Measurements from ENCODE around the gene SLC7A4. TPM values are rescaled to one million over a fixed set of nuclear protein-coding genes. Genes with fewer than 3 reads are reported as not detected.

The SLC7A4 gene
- total RNA-seq, 1 experiment from 2014 or later: not detected

DNA sequence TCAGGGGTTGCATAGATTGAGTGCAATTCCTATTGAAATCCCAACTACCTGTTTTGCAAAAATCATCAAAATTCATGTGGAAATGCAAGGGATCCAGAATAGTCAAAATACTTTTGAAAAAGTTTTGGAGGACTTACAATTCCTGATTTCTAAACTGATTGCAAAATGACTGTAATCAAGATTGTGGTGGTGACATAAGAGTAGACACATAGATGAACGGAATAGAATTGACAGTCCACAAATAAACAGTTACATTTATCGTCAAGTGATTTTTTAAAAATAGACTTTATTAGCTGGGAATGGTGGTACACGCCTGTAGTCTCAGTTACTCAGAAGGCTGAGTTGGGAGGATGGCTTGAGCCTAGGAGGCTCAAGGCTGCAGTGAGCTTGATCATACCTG is 2.6 kb upstream of the SLC7A4 start:
- DNase-seq (ENCODE audit: low read depth, low spot score) (no peak), ATAC-seq (no peak)
- Histone ChIP-seq H3K79me2 (ENCODE audit: insufficient read depth, low read length) (no peaks in the 10 kb centered on the region), H3K9me3 (ENCODE audit: control insufficient read depth in 1 of 2, insufficient read depth in 1 of 2, low read depth in 1 of 2, low read length in 2 of 2) (no peaks in the 10 kb centered on the region), H3K27me3 (ENCODE audit: insufficient read depth, low read length) (no peaks in the 10 kb centered on the region), H3K36me3 (ENCODE audit: control insufficient read depth in 1 of 2, insufficient read depth in 2 of 2, low read length in 2 of 2) (no peaks in the 10 kb centered on the region), H3K9ac (ENCODE audit: low read length) (no peak overlapping the region), H2AFZ (ENCODE audit: low read depth, low read length, poor library complexity, severe bottlenecking) (no peak overlapping the region), H3K9me2 (ENCODE audit: insufficient read depth) (no peaks in the 10 kb centered on the region), H4K20me1 (ENCODE audit: insufficient read depth) (no peaks in the 10 kb centered on the region), H3K4me1 (ENCODE audit: control insufficient read depth in 1 of 2, insufficient read depth in 2 of 2, low read length in 2 of 2) (no peaks in the 10 kb centered on the region), H3K27ac (ENCODE audit: low read depth, low read length) (no peak overlapping the region), H3K4me2 (ENCODE audit: low read length) (no peak overlapping the region), H3K4me3 (replicated peaks in 1 of 2; ENCODE audit: low read depth in 1 of 2, low read length in 2 of 2) (no peak overlapping the region)
- ChIA-PET POLR2A (no interaction called here), CTCF (no interaction called here), RAD21 (ENCODE audit: low non-redundant PET in 1 of 2, low total read pairs in 2 of 2, uncharacterized antibody in 2 of 2, unreplicated experiment in 2 of 2) (no interaction called here)
- TF ChIP-seq ATF3 (IDR thresholded peaks at IDR 0.05) (no peak), ELF1 (IDR thresholded peaks at IDR 0.05; ENCODE audit: borderline replicate concordance, low read depth) (no peak), CBX3 (IDR thresholded peaks at IDR 0.05; ENCODE audit: low read depth) (no peak), JUND (IDR thresholded peaks at IDR 0.05) (no peak), ZNF274 (IDR thresholded peaks at IDR 0.05; ENCODE audit: low read depth, low read length) (no peak), ZFX (IDR thresholded peaks at IDR 0.05) (no peak), RAD21 (IDR thresholded peaks at IDR 0.05; ENCODE audit: low read depth) (no peak), SIN3A (IDR thresholded peaks at IDR 0.05; ENCODE audit: low read depth) (no peak), POLR2A (IDR thresholded peaks at IDR 0.05; ENCODE audit: borderline replicate concordance, extremely low read depth, insufficient read depth, insufficient read length) (no peak), REST (IDR thresholded peaks at IDR 0.05; ENCODE audit: low read depth) (no peak), FOSL1 (IDR thresholded peaks at IDR 0.05; ENCODE audit: low read depth) (no peak), EZH2 (IDR thresholded peaks at IDR 0.05) (no peak), EZH2phosphoT487 (IDR thresholded peaks at IDR 0.05; ENCODE audit: borderline replicate concordance) (no peak), YY1 (IDR thresholded peaks at IDR 0.05; ENCODE audit: extremely low read depth, insufficient replicate concordance, low read depth, low read length) (no peak)
- TF ChIP-seq, protein P1, sequence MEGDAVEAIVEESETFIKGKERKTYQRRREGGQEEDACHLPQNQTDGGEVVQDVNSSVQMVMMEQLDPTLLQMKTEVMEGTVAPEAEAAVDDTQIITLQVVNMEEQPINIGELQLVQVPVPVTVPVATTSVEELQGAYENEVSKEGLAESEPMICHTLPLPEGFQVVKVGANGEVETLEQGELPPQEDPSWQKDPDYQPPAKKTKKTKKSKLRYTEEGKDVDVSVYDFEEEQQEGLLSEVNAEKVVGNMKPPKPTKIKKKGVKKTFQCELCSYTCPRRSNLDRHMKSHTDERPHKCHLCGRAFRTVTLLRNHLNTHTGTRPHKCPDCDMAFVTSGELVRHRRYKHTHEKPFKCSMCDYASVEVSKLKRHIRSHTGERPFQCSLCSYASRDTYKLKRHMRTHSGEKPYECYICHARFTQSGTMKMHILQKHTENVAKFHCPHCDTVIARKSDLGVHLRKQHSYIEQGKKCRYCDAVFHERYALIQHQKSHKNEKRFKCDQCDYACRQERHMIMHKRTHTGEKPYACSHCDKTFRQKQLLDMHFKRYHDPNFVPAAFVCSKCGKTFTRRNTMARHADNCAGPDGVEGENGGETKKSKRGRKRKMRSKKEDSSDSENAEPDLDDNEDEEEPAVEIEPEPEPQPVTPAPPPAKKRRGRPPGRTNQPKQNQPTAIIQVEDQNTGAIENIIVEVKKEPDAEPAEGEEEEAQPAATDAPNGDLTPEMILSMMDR (IDR thresholded peaks at IDR 0.05 in 2 of 3, conservative IDR thresholded peaks at IDR 0.05 in 1 of 3; ENCODE audit: borderline replicate concordance in 1 of 3, insufficient read depth in 1 of 3, low read depth in 2 of 3, low read length in 2 of 3): no peak
- no TSS peak for BruUV-seq (replicated peaks)
- intact Hi-C loops (cut with micrococcal nuclease): no loop called here
